ENCODE results near the gene DGKQ. TPM values are rescaled to one million over a fixed set of nuclear protein-coding genes. Genes with fewer than 3 reads are reported as not detected.
A peak's percentile ranks its signal among the peaks of the same experiment; 100 is the strongest.
"Not testable (repeated sequence)": the region's sequence is repeated elsewhere in the genome, so short reads cannot be mapped to it uniquely, and the experiment has no call there.

Gene DGKQ
- total RNA-seq, 2 donors from 2014 or later: 10.8 to 11.9 TPM

DNA sequence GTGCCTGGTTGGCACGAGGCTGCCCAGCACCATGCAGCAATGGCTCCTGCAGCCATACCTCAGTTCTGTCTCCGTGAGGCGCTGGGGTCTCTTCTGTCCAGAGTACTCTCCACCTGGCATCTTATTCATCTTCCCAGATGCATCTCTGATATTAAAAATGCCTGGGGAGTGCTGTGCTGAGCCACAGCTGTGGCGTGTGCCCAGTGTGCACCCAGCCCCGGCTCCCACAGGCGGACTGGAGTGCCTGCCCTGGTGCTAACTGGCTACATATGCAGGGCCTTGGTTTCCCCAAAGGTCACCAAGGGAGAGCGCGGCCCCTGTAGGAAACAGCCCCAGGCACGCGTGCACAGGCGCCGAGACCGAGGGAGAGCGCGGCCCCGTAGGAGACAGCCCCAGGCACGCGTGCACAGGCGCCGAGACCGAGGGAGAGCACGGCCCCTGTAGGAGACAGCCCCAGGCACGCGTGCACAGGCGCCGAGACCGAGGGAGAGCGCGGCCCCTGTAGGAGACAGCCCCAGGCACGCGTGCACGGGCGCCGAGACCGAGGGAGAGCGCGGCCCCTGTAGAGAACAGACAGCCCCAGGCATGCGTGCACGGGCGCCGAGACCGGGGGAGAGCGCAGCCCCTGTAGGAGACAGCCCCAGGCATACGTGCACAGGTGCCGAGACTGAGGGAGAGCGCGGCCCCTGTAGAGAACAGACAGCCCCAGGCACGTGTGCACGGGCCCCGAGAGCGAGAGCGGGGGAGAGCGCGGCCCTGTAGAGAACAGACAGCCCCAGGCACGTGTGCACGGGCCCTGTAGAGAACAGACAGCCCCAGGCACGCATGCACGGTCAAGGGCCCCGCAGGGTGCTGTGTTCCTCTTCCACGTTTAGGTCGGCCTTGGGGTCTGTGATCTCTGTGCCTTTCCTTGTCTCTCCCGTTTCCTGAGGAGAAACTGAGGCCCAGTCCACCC lies 26.6 kb downstream of the DGKQ start:
- intact Hi-C loops (cut with DNase I): no loop called here
- DNase-seq (ENCODE audit: low spot score): peak; percentile 55

DNA sequence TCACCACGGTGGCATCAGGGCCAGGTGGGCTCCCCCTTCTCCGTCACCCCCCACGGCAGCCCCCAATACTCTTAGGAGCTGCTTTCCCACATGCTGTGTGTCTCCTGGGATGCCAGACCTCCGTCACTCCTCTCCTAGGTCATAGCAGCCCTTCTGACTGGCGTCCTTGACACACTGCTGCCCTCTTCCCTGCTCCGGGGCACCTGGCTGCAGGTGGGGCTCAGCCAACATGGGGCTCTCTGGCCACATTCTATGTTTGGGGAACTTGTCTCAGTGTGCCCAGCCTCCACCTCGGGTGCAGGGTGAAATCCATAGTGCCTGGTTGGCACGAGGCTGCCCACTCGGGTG lies 27.3 kb downstream of the DGKQ start:
- intact Hi-C loops (cut with DNase I): no loop called here
- DNase-seq (ENCODE audit: low spot score): peak; percentile 30

DNA sequence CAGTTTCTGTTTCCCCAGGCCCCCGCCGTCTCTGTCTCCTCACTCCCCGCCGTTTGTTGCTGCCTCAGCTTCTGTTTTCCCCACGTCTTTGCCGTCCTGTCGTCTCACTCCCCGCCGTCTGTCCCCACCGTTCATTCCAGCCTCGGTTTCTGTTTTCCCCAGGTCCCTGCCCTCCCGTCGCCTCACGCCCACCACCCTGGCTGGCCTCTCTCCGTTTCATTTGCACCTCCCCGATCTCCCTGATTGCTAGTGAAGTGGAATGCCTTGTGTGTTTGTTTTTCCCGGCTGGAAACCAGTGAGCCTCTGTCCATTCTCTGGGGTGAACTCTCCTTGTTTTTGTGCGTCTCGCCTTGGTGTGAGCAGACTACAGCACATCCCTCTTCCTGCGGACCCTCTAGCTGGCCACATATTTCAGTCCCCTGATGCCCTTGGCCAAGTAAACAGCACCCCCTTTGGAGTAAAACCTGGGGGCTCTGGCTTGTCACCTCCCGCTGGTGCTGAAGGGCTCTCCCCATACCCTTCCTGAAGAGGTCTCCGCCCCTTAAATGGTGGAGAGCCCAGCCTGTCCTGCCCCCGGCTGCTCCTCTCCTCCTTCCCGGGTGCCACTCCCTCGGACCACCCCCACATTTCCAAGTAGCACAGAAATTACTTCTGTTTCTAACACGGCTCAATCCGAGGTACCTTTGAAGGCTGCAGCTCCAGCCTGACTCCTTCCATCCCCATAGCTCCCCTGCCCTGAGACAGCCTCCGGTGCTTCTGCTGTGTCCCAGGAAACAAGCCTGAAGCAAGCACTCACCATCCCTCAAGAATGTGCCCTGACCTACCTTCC lies 27.9 kb downstream of the DGKQ start:
- peak; percentile 57 for DNase-seq (ENCODE audit: low spot score)
- intact Hi-C loops (cut with DNase I): no loop called here

DNA sequence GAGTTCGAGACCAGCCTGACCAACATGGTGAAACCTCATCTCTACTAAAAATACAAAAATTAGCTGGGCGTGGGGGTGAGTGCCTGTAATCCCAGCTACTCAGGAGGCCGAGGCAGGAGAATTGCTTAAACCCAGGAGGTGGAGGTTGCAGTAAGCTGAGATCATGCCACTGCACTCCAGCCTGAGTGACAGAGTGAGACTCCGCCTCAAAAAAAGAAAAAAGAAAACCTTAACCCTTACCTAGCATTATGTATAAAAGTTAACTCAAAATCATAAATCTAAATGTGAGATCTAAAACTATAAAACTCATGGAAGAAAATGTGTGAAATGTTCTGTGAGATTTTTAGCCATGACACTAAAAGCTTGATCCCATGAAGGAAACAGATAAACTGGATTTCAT lies 33.9 kb downstream of the DGKQ start:
- DNase-seq (ENCODE audit: low spot score); intact Hi-C loops (cut with DNase I): not testable (repeated sequence)

DNA sequence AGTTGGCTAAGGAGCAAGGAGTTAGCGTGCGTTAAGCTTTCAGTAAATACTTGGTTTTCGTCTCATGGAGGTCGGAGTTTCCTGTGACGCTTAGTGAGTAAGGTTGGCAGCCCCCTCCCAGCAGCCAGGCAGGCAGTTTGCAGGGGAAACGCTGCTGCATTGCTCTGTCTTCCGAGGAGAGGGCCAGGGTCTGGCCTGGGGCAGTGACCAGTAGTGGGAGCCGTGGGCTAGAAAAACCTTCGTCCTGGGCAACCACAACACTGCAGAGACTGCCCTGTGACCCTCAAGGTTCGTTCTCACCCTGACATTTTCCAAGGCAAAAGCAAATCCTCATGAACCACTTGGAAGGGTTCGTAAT lies 40.7 kb downstream of the DGKQ start:
- intact Hi-C loops (cut with DNase I): loop anchor here in 1 of 2 donors (1.0 kb wide), 1 partner anchor 26 kb away; no protein-coding TSS in a partner anchor
- DNase-seq (ENCODE audit: low spot score): peak; percentile 75

GRCh38 chr4:931960-932712 lies 41.2 kb downstream of the DGKQ start, which contains the start of the genes GAK and TMEM175:
TSS of gene GAK (minus strand) at chr4:932316. CDS start at chr4:932187, 129 bp downstream.
TSS of gene TMEM175 (plus strand) at chr4:932460. CDS start at chr4:947740, 15,280 bp downstream.
- intact Hi-C loops (cut with DNase I): no loop called here
- peak; percentile 99 for DNase-seq (ENCODE audit: low spot score)

DNA sequence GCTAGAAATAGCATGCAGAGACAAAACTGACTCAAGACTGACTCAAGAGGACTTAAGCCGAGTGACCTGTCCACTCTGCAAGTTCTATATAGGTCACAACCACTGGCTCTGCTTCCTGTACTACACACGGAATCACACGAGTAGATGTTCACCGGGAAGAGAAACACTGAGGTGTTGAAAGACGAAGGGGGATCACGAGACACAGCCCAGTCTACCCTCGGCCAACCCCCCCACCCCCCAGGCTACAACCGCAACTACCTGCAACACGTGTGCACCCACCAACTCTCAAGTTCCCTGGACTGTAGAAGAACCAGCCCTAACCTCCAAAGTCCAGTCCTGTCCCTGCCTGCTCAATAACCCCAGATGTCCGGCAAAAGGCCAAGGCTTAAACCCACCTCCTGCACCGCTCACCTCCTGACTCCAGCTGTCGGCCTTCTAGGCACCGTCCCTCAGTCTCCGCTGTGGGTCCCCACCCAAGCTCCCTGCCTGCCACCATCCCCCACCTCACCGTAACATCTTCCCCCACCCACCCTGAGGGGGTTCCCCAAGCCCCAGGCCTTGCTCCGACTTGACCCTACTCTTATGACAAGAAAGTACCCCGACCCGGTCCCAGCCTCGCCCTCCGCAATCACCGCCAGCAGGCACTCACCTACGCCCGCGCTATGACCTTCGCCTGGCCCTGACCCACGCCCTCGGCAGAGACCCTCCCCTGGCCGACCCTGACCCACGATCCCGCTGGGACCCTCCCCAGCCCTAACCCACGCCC lies 42.0 kb downstream of the DGKQ start:
- intact Hi-C loops (cut with DNase I): no loop called here
- DNase-seq (ENCODE audit: low spot score): peak; percentile 83

GRCh38 chr4:930827-931193 lies 42.6 kb downstream of the DGKQ start:
- DNase-seq (ENCODE audit: low spot score): peak; percentile 29
- intact Hi-C loops (cut with DNase I): no loop called here

DNA sequence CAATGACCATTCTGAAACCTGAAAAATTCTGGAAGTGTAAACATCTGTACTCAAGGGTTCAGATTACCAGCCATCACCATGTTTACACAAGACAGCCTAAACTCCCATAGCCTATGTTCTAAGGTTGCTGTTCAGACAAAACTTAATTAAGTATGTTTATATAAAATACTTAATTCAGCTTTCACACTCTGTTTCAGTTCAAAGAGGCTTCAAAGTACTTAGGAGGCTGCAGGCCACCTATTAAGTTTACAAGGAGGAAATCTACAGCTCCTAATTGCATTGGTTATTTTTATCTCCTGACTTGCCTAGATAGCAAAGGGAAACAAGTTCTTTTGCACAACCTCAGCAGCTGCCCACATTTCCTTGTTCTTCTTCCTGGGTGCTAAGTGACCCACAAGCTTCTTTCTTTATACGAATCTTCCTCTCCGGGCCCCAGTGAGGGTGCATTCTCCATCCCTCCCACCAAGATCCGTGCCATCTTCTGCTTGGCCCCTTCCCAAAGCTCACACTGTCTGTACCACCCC lies 43.3 kb downstream of the DGKQ start:
- intact Hi-C loops (cut with DNase I): no loop called here
- peak; percentile 40 for DNase-seq (ENCODE audit: low spot score)

- intact Hi-C loops (cut with DNase I): no loop called here
- peak; percentile 69 for DNase-seq (ENCODE audit: low spot score)
Measured at GRCh38 chr4:929096-929765, 44.1 kb downstream of the DGKQ start.

DNA sequence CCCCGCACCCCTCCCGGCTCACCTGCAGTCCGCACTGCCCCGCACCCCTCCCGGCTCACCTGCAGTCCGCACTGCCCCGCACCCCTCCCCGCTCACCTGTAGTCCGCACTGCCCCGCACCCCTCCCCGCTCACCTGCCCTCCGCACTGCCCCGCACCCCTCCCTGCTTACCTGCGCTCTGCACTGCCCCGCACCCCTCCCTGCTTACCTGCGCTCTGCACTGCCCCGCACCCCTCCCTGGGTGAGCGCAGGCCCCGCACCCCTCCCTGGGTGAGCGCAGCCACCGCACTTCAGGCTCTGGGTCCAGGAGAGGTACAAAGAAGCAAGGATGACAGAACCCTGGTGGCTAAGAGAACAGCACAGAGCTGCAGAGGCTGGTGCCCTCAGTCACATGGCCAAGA lies 45.8 kb downstream of the DGKQ start:
- peak; percentile 34 for DNase-seq (ENCODE audit: low spot score)

DNA sequence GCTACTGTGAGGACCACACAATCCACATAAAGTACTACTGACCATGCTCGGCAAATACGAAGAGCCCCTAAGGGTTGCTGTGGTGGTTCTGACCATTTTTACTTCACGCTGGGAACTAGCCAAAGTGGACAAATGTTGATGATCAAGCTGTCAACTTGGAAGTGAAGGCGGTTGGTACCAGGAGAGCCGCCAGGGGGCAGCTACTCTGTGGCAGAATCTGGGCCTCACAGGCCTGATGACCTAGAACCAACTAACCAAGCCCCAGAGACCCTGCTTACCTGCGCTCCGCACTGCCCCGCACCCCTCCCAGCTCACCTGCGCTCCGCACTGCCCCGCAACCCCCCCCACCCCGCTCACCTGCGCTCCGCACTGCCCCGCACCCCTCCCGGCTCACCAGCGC lies 46.8 kb downstream of the DGKQ start:
- intact Hi-C loops (cut with DNase I): no loop called here
- DNase-seq (ENCODE audit: low spot score): peak; percentile 15

More for the DNA sequence above, 45.8 kb downstream of the DGKQ start:
- intact Hi-C loops (cut with DNase I): not testable (repeated sequence)

DNA sequence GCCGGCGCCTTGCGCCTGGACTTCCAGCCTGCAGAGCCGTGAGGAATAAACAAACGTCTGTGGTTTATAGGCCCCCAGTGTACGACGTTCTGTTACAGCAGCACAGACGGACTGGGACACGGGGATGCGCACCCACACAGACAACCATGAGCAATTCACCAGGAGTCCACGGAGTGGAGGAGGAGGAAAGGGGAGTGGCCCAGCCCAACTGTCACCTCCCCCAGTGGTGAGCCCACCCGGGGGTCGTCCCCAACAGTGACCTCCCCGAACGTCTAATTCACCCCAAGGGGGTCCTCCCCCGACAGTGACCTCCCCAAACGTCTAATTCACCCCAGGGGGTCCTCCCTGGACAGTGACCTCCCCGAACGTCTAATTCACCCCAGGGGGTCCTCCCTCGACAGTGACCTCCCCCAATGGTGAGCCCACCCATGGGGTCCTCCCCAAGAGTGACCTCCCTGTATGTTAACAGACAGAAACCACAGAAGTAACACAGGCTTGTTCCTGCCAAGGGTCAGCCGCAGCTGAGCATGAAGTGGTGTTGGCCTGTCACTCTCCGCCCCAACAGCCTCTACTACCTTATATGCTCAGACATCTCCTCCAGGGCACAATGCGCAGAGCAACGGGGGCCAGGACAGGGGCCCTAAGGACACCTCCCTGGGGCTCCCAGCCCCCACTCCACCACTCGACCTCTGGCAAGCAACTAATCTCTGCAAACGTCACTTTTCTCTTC lies 47.4 kb downstream of the DGKQ start:
- intact Hi-C loops (cut with DNase I): no loop called here
- DNase-seq (ENCODE audit: low spot score): peak; percentile 62

DNA sequence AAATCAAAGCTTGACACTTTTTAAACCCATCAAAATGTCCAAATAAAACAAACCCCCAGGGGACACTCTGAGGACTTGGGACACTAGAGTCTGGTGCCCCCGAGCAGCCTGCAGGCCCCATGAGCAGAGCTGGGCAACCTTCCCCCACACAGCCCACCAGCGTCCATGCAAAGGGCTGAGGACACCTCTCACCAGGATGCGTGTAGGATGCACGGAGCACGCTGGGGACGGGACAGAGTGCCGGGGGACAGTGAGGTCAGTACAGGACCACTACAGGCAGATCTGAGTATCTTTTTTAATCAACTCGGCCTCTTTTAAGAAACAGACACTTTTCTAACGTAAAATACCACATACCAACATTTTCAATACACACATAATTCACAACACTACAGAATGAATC lies 48.2 kb downstream of the DGKQ start:
- peak; percentile 69 for DNase-seq (ENCODE audit: low spot score)

GRCh38 chr4:924107-925096 lies 49.0 kb downstream of the DGKQ start:
- intact Hi-C loops (cut with DNase I): no loop called here
- DNase-seq (ENCODE audit: low spot score): peak; percentile 72

More for the DNA sequence above, 48.2 kb downstream of the DGKQ start:
- intact Hi-C loops (cut with DNase I): no loop called here

DNA sequence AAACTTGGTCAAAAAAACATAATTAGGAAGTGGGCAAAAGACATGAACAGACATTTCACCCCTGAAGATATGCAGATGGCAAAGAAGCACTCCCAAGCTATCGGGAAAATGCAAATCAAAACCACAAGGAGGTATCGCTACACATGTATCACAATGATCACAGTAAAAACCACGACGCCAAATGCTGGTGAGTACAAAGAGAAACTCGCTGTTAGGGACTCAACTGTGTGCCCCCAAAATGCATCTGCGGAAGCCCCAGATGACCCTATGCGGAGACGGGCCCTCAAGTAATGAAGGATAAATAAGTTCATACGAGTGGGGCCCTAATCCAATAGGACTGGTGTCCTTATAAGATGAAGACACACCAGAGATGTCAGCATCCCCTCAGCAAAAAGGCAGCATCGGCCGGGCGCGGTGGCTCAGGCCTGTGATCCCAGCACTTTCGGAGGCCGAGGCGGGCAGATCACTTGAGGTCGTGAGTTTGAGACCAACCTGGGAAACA lies 51.5 kb downstream of the DGKQ start:
- intact Hi-C loops (cut with DNase I): no loop called here
- peak; percentile 64 for DNase-seq (ENCODE audit: low spot score)

Data from posterior vena cava (tissue), 2 donors.